Peyer's patch (tissue), 4 donors: Measurements from ENCODE around the gene NPLOC4. TPM values are rescaled to one million over a fixed set of nuclear protein-coding genes. Genes with fewer than 3 reads are reported as not detected.

ENCODE experiments used
- DNase-seq, 3 donors: peaks; one replicate each; pipeline ENCODE4 v3.0.0-alpha.2; 2017 to 2019
- H3K27ac ChIP-seq, 4 donors: fragments of 200-600 bp; sonication (generic); one replicate each; pipeline ENCODE4 v1.5.1; 2016 to 2019
- H3K27me3 ChIP-seq, 2 donors: fragments of 200-600 bp; sonication (generic); one replicate each; pipeline ENCODE4 v1.5.1; 2019
- H3K36me3 ChIP-seq, 3 donors: fragments of 200-600 bp; sonication (generic); one replicate each; pipeline ENCODE4 v1.5.1; 2016 to 2019
- H3K4me1 ChIP-seq, 4 donors: fragments of 200-600 bp; sonication (generic); one replicate each; pipeline ENCODE4 v1.5.1; 2016 to 2019
- H3K4me3 ChIP-seq, 4 donors: fragments of 200-600 bp; sonication (generic); 1 replicate in 3 of 4; 2 replicates in 1 of 4; pipeline ENCODE4 v1.5.1; 2016 to 2019; ENCODE audit warnings: mild to moderate bottlenecking in 1 of 4
- H3K9me3 ChIP-seq, 4 donors: fragments of 200-600 bp; sonication (generic); one replicate each; pipeline ENCODE4 v1.5.1; 2016 to 2019; ENCODE audit warnings: mild to moderate bottlenecking in 1 of 4
- CTCF ChIP-seq, 6 experiments: fragments of 450-650 bp in 4 of 6; fragments of 200-600 bp in 2 of 6; sonication (generic) in 1 of 6; IDR thresholded peaks; one replicate each; pipeline ENCODE4 v1.5.1; 2017 to 2019; ENCODE audit warnings: antibody characterized with exemption in 6 of 6, mild to moderate bottlenecking in 3 of 6, moderate library complexity in 1 of 6
- POLR2A ChIP-seq, 2 donors: fragments of 450-650 bp; IDR thresholded peaks; one replicate each; pipeline ENCODE4 v1.5.1; 2017; ENCODE audit warnings: antibody characterized with exemption in 2 of 2, mild to moderate bottlenecking in 2 of 2, moderate library complexity in 2 of 2
- total RNA-seq, 4 donors: library from RNA; depleted of rRNA; stranded (reverse); fragments of >200 nt; gene quantifications; one replicate each; pipeline ENCODE4 v1.1.0, GENCODE V29; 2016

Gene NPLOC4
- total RNA-seq, 4 donors from 2014 or later, result 77.2 to 911 (median 122) TPM

GRCh38 chr17:81535480-81536298 is 101.2 kb downstream of the NPLOC4 start:
- Histone ChIP-seq H3K36me3 (peaks cover 0 to 20% (median 0%) of the 10 kb centered on the region in 3 donors), H3K4me1 (peaks cover 0 to 19% (median 14%) of the 10 kb centered on the region in 4 donors), H3K9me3 (no peaks in the 10 kb centered on the region), H3K27me3 (peaks cover 0 to 13% of the 10 kb centered on the region in 2 donors), H3K4me3 (no peak overlapping the region), H3K27ac (no peak overlapping the region)
- TF ChIP-seq POLR2A (IDR thresholded peaks at IDR 0.05), result no peak
- no peak for TF ChIP-seq CTCF (IDR thresholded peaks at IDR 0.05)
- DNase-seq, result no peak

- peaks cover 0 to 19% (median 14%) of the 10 kb centered on the region in 4 donors for H3K4me1 ChIP-seq
- no peak for DNase-seq
- H3K9me3 ChIP-seq, result no peaks in the 10 kb centered on the region
- no peak overlapping the region for H3K4me3 ChIP-seq
- no peak overlapping the region for H3K27ac ChIP-seq
- peaks cover 0 to 13% (median 0%) of the 10 kb centered on the region in 3 donors for H3K36me3 ChIP-seq
- TF ChIP-seq CTCF (IDR thresholded peaks at IDR 0.05) (no peak), POLR2A (IDR thresholded peaks at IDR 0.05) (no peak)
- H3K27me3 ChIP-seq, result peaks cover 0 to 13% of the 10 kb centered on the region in 2 donors
Measured at GRCh38 chr17:81535007-81535328, 101.9 kb downstream of the NPLOC4 start.

GRCh38 chr17:81534157-81535006 is 102.5 kb downstream of the NPLOC4 start:
- TF ChIP-seq POLR2A (IDR thresholded peaks at IDR 0.05), result no peak
- TF ChIP-seq CTCF (IDR thresholded peaks at IDR 0.05), result no peak
- no peak for DNase-seq
- peaks cover 0 to 13% of the 10 kb centered on the region in 2 donors for H3K27me3 ChIP-seq
- no peak overlapping the region for H3K27ac ChIP-seq
- no peak overlapping the region for H3K4me3 ChIP-seq
- H3K9me3 ChIP-seq, result no peaks in the 10 kb centered on the region
- H3K4me1 ChIP-seq, result peaks cover 0 to 19% (median 14%) of the 10 kb centered on the region in 4 donors
- H3K36me3 ChIP-seq, result peaks cover 0 to 7% (median 0%) of the 10 kb centered on the region in 3 donors

- peaks cover 0 to 13% of the 10 kb centered on the region in 2 donors for H3K27me3 ChIP-seq
- no peak for TF ChIP-seq CTCF (IDR thresholded peaks at IDR 0.05)
- no peak for TF ChIP-seq POLR2A (IDR thresholded peaks at IDR 0.05)
Measured at GRCh38 chr17:81533339-81534141, 103.4 kb downstream of the NPLOC4 start.

More at GRCh38 chr17:81533339-81534141, 103.4 kb downstream of the NPLOC4 start:
- DNase-seq, result peak in 1 of 3 donors; percentile 37
- no peak overlapping the region for H3K4me3 ChIP-seq
- peaks cover 0 to 3% (median 0%) of the 10 kb centered on the region in 3 donors for H3K36me3 ChIP-seq
- H3K4me1 ChIP-seq, result peaks cover 0 to 19% (median 14%) of the 10 kb centered on the region in 4 donors
- H3K27ac ChIP-seq, result no peak overlapping the region
- no peaks in the 10 kb centered on the region for H3K9me3 ChIP-seq
